ENCODE data around the gene PPP3R1. TPM values are rescaled to one million over a fixed set of nuclear protein-coding genes. Genes with fewer than 3 reads are reported as not detected.

The PPP3R1 gene
- polyA plus RNA-seq, 1 donor (not counting 4 experiments of a cell fraction or from before 2014, with no cell fraction given) = 21.6 TPM

- no peaks in the 10 kb centered on the region for H4K20me1 ChIP-seq (ENCODE audit: control insufficient read depth, extremely low read depth, insufficient read depth, low read length)
- no peaks in the 10 kb centered on the region for H3K9me3 ChIP-seq (ENCODE audit: control insufficient read depth, low read depth, low read length)
- H3K9me1 ChIP-seq (ENCODE audit: control insufficient read depth, extremely low read depth, insufficient read depth, low read length) = no peaks in the 10 kb centered on the region
- dilution Hi-C loops (cut with MboI; ENCODE audit: extremely low pct_ligation_motif_present, low sequenced_read_pairs) = no loop called here
- no peak overlapping the region for H2AFZ ChIP-seq (ENCODE audit: control insufficient read depth, low read length)
- H3K36me3 ChIP-seq (ENCODE audit: control insufficient read depth in 2 of 2, extremely low read depth in 1 of 2, insufficient read depth in 2 of 2, low read length in 2 of 2) = no peaks in the 10 kb centered on the region
- no peak for FAIRE-seq
- peaks cover 3% of the 10 kb centered on the region for H3K4me1 ChIP-seq (ENCODE audit: control insufficient read depth, extremely low read depth, insufficient read depth, low read length)
- DNase-seq (ENCODE audit: low read depth, low spot score) = no peak
- H3K4me3 ChIP-seq (ENCODE audit: control insufficient read depth in 2 of 3, extremely low read depth in 1 of 3, insufficient read depth in 2 of 3, low read depth in 1 of 3, low read length in 3 of 3) = no peak overlapping the region
- TF ChIP-seq, protein P1, sequence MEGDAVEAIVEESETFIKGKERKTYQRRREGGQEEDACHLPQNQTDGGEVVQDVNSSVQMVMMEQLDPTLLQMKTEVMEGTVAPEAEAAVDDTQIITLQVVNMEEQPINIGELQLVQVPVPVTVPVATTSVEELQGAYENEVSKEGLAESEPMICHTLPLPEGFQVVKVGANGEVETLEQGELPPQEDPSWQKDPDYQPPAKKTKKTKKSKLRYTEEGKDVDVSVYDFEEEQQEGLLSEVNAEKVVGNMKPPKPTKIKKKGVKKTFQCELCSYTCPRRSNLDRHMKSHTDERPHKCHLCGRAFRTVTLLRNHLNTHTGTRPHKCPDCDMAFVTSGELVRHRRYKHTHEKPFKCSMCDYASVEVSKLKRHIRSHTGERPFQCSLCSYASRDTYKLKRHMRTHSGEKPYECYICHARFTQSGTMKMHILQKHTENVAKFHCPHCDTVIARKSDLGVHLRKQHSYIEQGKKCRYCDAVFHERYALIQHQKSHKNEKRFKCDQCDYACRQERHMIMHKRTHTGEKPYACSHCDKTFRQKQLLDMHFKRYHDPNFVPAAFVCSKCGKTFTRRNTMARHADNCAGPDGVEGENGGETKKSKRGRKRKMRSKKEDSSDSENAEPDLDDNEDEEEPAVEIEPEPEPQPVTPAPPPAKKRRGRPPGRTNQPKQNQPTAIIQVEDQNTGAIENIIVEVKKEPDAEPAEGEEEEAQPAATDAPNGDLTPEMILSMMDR (optimal IDR thresholded peaks at IDR 0.05 in 1 of 3, IDR thresholded peaks at IDR 0.05 in 1 of 3, conservative IDR thresholded peaks at IDR 0.05 in 1 of 3; ENCODE audit: extremely low read depth in 1 of 3, insufficient read depth in 2 of 3, low read length in 3 of 3) = no peak
- TF ChIP-seq EZH2 (IDR thresholded peaks at IDR 0.05; ENCODE audit: low read length) = no peak
- H3K27ac ChIP-seq (ENCODE audit: control insufficient read depth, insufficient read depth, low read length) = no peak overlapping the region
- H3K27me3 ChIP-seq (ENCODE audit: control insufficient read depth, extremely low read depth, insufficient read depth, low read length) = no peaks in the 10 kb centered on the region
- H3K79me2 ChIP-seq (ENCODE audit: control insufficient read depth, insufficient read depth, low read length) = no peaks in the 10 kb centered on the region
- no peak overlapping the region for H3K9ac ChIP-seq (ENCODE audit: control insufficient read depth, extremely low read depth, insufficient read depth, low read length)
- H3K4me2 ChIP-seq (ENCODE audit: control insufficient read depth, extremely low read depth, insufficient read depth, low read depth, low read length) = no peak overlapping the region
Measured at GRCh38 chr2:68284896-68285295, 32.6 kb upstream of the PPP3R1 start.

DNA sequence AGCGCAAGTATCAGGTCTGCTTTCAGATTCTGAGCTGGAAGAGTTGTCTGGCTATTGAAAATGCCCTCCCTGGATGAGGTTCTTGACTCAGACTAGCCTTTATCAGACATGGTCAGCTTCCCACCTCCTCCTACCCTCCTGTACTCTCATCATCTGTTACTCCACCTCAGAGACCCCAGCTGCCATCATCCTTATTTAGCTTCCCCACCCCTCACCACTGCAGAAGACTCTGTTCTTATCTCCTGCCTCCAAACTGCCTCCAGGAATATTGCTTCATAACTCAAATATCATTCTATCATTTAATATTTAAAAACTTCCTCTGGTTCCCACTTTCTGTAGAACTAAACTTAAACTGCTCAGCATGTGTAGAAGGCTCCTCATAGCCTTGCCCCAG lies 31.1 kb upstream of the PPP3R1 start:
- dilution Hi-C loops (cut with MboI; ENCODE audit: extremely low pct_ligation_motif_present, low sequenced_read_pairs) = no loop called here
- FAIRE-seq (no peak), DNase-seq (ENCODE audit: low read depth, low spot score) (no peak)
- no peaks in the 10 kb centered on the region for H3K79me2 ChIP-seq (ENCODE audit: control insufficient read depth, insufficient read depth, low read length)
- H3K4me1 ChIP-seq (ENCODE audit: control insufficient read depth, extremely low read depth, insufficient read depth, low read length) = peaks cover 3% of the 10 kb centered on the region
- H3K4me2 ChIP-seq (ENCODE audit: control insufficient read depth, extremely low read depth, insufficient read depth, low read depth, low read length) = no peak overlapping the region
- TF ChIP-seq, protein P1 (optimal IDR thresholded peaks at IDR 0.05 in 1 of 3, IDR thresholded peaks at IDR 0.05 in 1 of 3, conservative IDR thresholded peaks at IDR 0.05 in 1 of 3; ENCODE audit: extremely low read depth in 1 of 3, insufficient read depth in 2 of 3, low read length in 3 of 3) = no peak
- TF ChIP-seq EZH2 (IDR thresholded peaks at IDR 0.05; ENCODE audit: low read length) = no peak
- no peaks in the 10 kb centered on the region for H3K27me3 ChIP-seq (ENCODE audit: control insufficient read depth, extremely low read depth, insufficient read depth, low read length)
- H3K9ac ChIP-seq (ENCODE audit: control insufficient read depth, extremely low read depth, insufficient read depth, low read length) = no peak overlapping the region
- no peaks in the 10 kb centered on the region for H3K36me3 ChIP-seq (ENCODE audit: control insufficient read depth in 2 of 2, extremely low read depth in 1 of 2, insufficient read depth in 2 of 2, low read length in 2 of 2)
- H3K4me3 ChIP-seq (ENCODE audit: control insufficient read depth in 2 of 3, extremely low read depth in 1 of 3, insufficient read depth in 2 of 3, low read depth in 1 of 3, low read length in 3 of 3) = no peak overlapping the region
- H2AFZ ChIP-seq (ENCODE audit: control insufficient read depth, low read length) = no peak overlapping the region
- H3K9me3 ChIP-seq (ENCODE audit: control insufficient read depth, low read depth, low read length) = no peaks in the 10 kb centered on the region
- no peaks in the 10 kb centered on the region for H4K20me1 ChIP-seq (ENCODE audit: control insufficient read depth, extremely low read depth, insufficient read depth, low read length)
- no peaks in the 10 kb centered on the region for H3K9me1 ChIP-seq (ENCODE audit: control insufficient read depth, extremely low read depth, insufficient read depth, low read length)
- H3K27ac ChIP-seq (ENCODE audit: control insufficient read depth, insufficient read depth, low read length) = no peak overlapping the region

Measured in keratinocyte (primary cell).